ENCODE data around the gene GALNT1.

The GALNT1 gene

DNA sequence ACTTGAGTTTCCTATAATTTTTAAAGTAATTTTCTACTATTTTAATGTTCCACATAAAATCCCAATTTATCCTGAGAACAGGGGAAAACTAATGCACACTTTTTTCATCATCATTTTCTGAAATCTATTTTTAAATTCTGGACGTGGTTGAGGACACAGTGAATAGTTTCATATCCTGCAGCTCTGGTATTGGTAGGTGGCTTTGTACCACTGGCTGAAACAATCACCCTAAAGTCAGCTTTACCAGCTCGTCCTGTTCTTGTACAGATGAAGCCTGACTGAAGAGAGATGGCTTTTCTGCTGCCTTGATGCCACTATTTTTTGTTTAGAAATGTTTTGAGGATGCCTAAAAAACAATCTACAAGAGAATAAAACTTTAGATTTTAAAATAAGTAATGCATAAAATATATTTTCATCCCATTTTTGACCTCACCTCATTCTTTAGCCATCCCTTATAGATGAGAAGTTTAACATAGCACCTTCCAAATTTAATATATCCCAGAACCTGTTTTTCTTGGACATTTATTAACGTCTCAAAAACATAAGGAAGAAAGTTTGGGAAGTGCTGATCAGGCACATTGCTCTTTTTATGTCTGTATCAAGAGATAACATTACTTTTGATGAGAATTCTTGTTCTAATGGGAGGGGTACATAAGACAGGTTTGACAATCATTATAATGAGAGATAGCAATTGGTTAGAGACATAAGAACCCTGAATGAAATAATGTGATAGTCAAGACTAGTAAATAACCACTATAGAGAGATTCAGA lies 80.9 kb downstream of the GALNT1 start:
- H3F3A ChIP-seq (ENCODE audit: control insufficient read depth, insufficient read depth), result no peaks in the 10 kb centered on the region
- H3K4me3 ChIP-seq (ENCODE audit: low read length), result no peak overlapping the region
- H3K27ac ChIP-seq (ENCODE audit: low read depth, low read length), result no peak overlapping the region
- H4K20me1 ChIP-seq (ENCODE audit: control insufficient read depth, insufficient read depth, low read depth, low read length), result no peaks in the 10 kb centered on the region
- H3K4me2 ChIP-seq (ENCODE audit: low read length), result no peak overlapping the region
- H3K79me2 ChIP-seq (ENCODE audit: control insufficient read depth, low read length), result no peaks in the 10 kb centered on the region
- H3K4me1 ChIP-seq (ENCODE audit: control insufficient read depth, low read length), result peaks cover 5% of the 10 kb centered on the region; the same call in 1 of the 2 replicates
- no peaks in the 10 kb centered on the region for H3K9me2 ChIP-seq (replicated peaks; ENCODE audit: control insufficient read depth, low read length)
- peaks cover 25% of the 10 kb centered on the region for H3K36me3 ChIP-seq (ENCODE audit: control insufficient read depth, low read length)
- no peaks in the 10 kb centered on the region for H3K27me3 ChIP-seq (ENCODE audit: control insufficient read depth, low read length)
- TF ChIP-seq EZH2phosphoT487 (IDR thresholded peaks at IDR 0.05; ENCODE audit: borderline replicate concordance, low read length), result no peak
- TF ChIP-seq, protein P1, sequence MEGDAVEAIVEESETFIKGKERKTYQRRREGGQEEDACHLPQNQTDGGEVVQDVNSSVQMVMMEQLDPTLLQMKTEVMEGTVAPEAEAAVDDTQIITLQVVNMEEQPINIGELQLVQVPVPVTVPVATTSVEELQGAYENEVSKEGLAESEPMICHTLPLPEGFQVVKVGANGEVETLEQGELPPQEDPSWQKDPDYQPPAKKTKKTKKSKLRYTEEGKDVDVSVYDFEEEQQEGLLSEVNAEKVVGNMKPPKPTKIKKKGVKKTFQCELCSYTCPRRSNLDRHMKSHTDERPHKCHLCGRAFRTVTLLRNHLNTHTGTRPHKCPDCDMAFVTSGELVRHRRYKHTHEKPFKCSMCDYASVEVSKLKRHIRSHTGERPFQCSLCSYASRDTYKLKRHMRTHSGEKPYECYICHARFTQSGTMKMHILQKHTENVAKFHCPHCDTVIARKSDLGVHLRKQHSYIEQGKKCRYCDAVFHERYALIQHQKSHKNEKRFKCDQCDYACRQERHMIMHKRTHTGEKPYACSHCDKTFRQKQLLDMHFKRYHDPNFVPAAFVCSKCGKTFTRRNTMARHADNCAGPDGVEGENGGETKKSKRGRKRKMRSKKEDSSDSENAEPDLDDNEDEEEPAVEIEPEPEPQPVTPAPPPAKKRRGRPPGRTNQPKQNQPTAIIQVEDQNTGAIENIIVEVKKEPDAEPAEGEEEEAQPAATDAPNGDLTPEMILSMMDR (IDR thresholded peaks at IDR 0.05; ENCODE audit: low read depth, low read length, poor library complexity, severe bottlenecking), result no peak
- no peaks in the 10 kb centered on the region for H3K9me3 ChIP-seq (ENCODE audit: control insufficient read depth, insufficient read depth, low read length)

DNA sequence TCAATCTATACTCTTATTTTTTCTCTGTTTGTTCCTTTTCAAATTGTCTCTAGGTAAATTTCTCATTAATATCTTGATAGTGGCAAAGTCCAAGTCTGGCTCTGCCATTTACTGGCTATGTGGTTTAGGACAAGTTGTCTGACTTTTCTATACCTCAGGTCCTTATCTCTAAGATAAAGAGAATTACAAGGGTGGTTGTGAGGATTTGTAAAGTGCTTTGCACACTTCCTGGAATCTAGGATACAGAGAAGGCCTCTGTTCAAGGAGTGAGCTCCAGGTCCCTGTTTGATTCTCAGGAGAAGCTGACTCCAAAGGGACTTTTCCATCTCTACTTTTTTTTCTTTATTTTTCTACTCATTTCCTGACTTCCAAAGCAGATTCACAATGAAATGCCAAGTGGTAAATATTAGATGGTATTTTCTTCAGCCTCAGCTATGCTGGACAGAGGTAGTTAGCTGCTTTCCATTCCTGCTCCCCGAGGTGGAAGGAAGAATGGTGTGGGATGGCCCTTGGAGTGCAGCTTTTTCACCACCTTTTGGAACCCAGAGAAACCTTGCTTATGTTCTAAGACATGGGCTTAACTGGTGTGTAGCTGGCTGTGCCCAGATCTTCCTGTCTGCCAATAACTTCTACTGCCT lies 90.5 kb downstream of the GALNT1 start:
- Histone ChIP-seq H3K36me3 (ENCODE audit: control insufficient read depth, low read length) (no peaks in the 10 kb centered on the region), H4K20me1 (ENCODE audit: control insufficient read depth, insufficient read depth, low read depth, low read length) (no peaks in the 10 kb centered on the region), H3F3A (ENCODE audit: control insufficient read depth, insufficient read depth) (no peaks in the 10 kb centered on the region), H3K27ac (ENCODE audit: low read depth, low read length) (no peak overlapping the region), H3K4me3 (ENCODE audit: low read length) (no peak overlapping the region), H3K9me2 (replicated peaks; ENCODE audit: control insufficient read depth, low read length) (no peaks in the 10 kb centered on the region), H3K79me2 (ENCODE audit: control insufficient read depth, low read length) (no peaks in the 10 kb centered on the region), H3K4me2 (ENCODE audit: low read length) (no peak overlapping the region), H3K27me3 (ENCODE audit: control insufficient read depth, low read length) (no peaks in the 10 kb centered on the region), H3K4me1 (ENCODE audit: control insufficient read depth, low read length) (no peaks in the 10 kb centered on the region), H3K9me3 (ENCODE audit: control insufficient read depth, insufficient read depth, low read length) (no peaks in the 10 kb centered on the region)
- TF ChIP-seq EZH2phosphoT487 (IDR thresholded peaks at IDR 0.05; ENCODE audit: borderline replicate concordance, low read length), result no peak
- TF ChIP-seq, protein P1 (IDR thresholded peaks at IDR 0.05; ENCODE audit: low read depth, low read length, poor library complexity, severe bottlenecking), result no peak

DNA sequence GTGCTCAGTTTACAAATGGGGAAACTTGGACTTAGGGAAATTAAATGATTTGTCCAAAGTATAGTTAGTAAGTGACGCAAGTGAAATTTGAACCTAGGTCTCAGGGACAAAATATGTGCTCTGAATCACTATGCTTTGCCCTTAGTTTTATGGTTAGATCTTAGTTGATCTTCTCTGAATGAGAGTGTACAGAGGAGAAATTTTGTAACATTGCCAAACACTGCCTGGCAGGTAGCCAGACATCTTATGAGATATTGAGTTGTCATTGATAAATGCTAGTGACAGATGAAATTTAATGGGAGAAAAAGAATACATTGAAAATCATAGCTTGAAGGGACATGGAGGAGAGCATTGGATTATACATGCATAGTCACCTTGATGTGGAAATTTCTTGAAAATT lies 91.4 kb downstream of the GALNT1 start:
- no peaks in the 10 kb centered on the region for H3F3A ChIP-seq (ENCODE audit: control insufficient read depth, insufficient read depth)
- H3K9me3 ChIP-seq (ENCODE audit: control insufficient read depth, insufficient read depth, low read length), result no peaks in the 10 kb centered on the region
- no peak overlapping the region for H3K27ac ChIP-seq (ENCODE audit: low read depth, low read length)
- H3K9me2 ChIP-seq (replicated peaks; ENCODE audit: control insufficient read depth, low read length), result no peaks in the 10 kb centered on the region
- TF ChIP-seq, protein P1 (IDR thresholded peaks at IDR 0.05; ENCODE audit: low read depth, low read length, poor library complexity, severe bottlenecking), result no peak
- no peak for TF ChIP-seq EZH2phosphoT487 (IDR thresholded peaks at IDR 0.05; ENCODE audit: borderline replicate concordance, low read length)
- no peak overlapping the region for H3K4me3 ChIP-seq (ENCODE audit: low read length)
- H4K20me1 ChIP-seq (ENCODE audit: control insufficient read depth, insufficient read depth, low read depth, low read length), result no peaks in the 10 kb centered on the region
- H3K4me1 ChIP-seq (ENCODE audit: control insufficient read depth, low read length), result no peaks in the 10 kb centered on the region
- H3K36me3 ChIP-seq (ENCODE audit: control insufficient read depth, low read length), result no peaks in the 10 kb centered on the region
- no peaks in the 10 kb centered on the region for H3K79me2 ChIP-seq (ENCODE audit: control insufficient read depth, low read length)
- H3K4me2 ChIP-seq (ENCODE audit: low read length), result no peak overlapping the region
- no peaks in the 10 kb centered on the region for H3K27me3 ChIP-seq (ENCODE audit: control insufficient read depth, low read length)
